Measurements from ENCODE around the gene FGF14.

FGF14 gene

DNA sequence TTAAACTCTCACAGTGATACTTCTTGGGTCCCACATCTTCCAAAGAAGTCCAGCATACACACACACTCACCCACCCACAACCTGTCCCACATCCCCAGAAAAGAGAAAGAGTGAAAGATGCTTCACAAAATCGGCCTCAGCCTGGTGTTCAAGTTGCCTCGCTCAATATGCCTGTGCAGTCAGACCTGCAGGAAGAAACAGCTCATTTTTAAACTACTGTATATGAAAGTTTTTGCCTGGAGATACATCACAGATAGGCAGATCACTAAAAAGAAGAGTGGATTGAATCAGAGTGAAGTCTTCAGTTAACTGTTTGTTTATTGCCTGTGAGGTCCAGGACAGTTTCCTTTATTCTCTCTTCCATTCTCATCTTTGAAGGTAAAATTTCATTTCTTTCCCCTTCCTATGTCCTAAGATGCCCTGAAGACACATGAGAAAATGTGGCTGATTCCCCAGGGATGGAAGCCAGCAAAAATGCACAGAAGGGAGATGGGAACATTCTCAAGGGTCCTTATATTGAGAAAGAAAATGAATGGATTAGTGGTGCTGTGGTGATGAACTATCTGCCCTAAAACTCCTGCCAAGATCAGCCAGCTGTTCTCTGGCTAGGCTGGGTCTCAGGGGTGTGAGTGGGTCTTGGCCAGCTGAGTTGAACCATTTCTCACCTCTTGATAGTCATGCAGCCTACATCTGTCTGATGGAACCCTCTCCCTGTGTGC is 690.4 kb downstream of the FGF14 start:
- no CpG with 5 or more reads among the region's 2 CpGs for WGBS (ENCODE audit: extremely low coverage, insufficient coverage, insufficient read length)
- Histone ChIP-seq H3K4ac (ENCODE audit: low read depth, low read length) (no peak overlapping the region), H2AK5ac (ENCODE audit: low read length) (no peak overlapping the region), H3K36me3 (ENCODE audit: control insufficient read depth in 1 of 2, insufficient read depth in 2 of 2, low read length in 2 of 2) (no peaks in the 10 kb centered on the region), H4K91ac (ENCODE audit: low read depth, low read length) (no peak overlapping the region), H3K9me3 (ENCODE audit: insufficient read depth, low read depth, low read length) (no peaks in the 10 kb centered on the region), H3K18ac (ENCODE audit: low read length) (no peak overlapping the region), H3K23ac (ENCODE audit: low read length) (no peak overlapping the region), H2BK5ac (ENCODE audit: low read depth, low read length, poor library complexity) (no peak overlapping the region), H2BK120ac (ENCODE audit: insufficient read depth, low read length, poor library complexity) (no peak overlapping the region), H4K12ac (ENCODE audit: low read depth, low read length) (no peak overlapping the region), H3K4me2 (ENCODE audit: low read length) (no peak overlapping the region), H3K4me3 (ENCODE audit: low read depth, low read length) (no peak overlapping the region), H3K27ac (ENCODE audit: low read depth, low read length) (no peak overlapping the region), H2AFZ (ENCODE audit: insufficient read depth, low read length, poor library complexity) (no peak overlapping the region), H2BK12ac (ENCODE audit: low read length) (no peak overlapping the region), H4K8ac (ENCODE audit: low read depth, low read length) (no peak overlapping the region), H3K9ac (ENCODE audit: low read length) (no peak overlapping the region), H3K79me1 (ENCODE audit: low read length) (no peaks in the 10 kb centered on the region), H3K14ac (ENCODE audit: low read length) (no peak overlapping the region), H3K4me1 (ENCODE audit: control insufficient read depth in 1 of 2, insufficient read depth in 2 of 2, low read length in 2 of 2) (no peaks in the 10 kb centered on the region), H3K27me3 (ENCODE audit: insufficient read depth, low read length) (no peaks in the 10 kb centered on the region), H3K79me2 (ENCODE audit: control insufficient read depth, insufficient read depth, low read length, poor library complexity) (no peaks in the 10 kb centered on the region)
- DNase-seq: no peak

DNA sequence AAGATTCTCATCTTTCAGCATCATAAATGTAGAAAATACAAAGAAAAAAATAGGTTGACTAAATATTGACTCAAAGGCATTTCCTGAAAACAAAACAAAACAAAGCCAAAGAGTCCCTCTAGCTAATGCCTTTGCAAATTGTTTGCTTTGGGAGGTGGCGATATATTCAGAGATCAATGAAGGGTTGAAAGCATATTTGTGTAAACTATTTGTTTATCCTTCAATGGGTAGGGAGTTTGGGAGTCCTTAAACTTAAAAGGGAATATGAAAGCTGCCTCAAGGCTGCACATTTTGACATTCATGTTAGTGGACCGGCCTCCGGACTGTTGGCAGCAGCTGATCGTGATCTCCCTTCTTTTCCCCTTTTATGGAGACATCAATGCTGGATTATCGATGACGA is 691.9 kb downstream of the FGF14 start:
- Histone ChIP-seq H2BK5ac (ENCODE audit: low read depth, low read length, poor library complexity) (no peak overlapping the region), H4K12ac (ENCODE audit: low read depth, low read length) (no peak overlapping the region), H4K8ac (ENCODE audit: low read depth, low read length) (no peak overlapping the region), H3K27me3 (ENCODE audit: insufficient read depth, low read length) (no peaks in the 10 kb centered on the region), H3K4me1 (ENCODE audit: control insufficient read depth in 1 of 2, insufficient read depth in 2 of 2, low read length in 2 of 2) (no peaks in the 10 kb centered on the region), H3K79me1 (ENCODE audit: low read length) (no peaks in the 10 kb centered on the region), H3K23ac (ENCODE audit: low read length) (no peak overlapping the region), H3K14ac (ENCODE audit: low read length) (no peak overlapping the region), H4K91ac (ENCODE audit: low read depth, low read length) (no peak overlapping the region), H2AFZ (ENCODE audit: insufficient read depth, low read length, poor library complexity) (no peak overlapping the region), H2BK120ac (ENCODE audit: insufficient read depth, low read length, poor library complexity) (no peak overlapping the region), H3K27ac (ENCODE audit: low read depth, low read length) (no peak overlapping the region), H3K79me2 (ENCODE audit: control insufficient read depth, insufficient read depth, low read length, poor library complexity) (no peaks in the 10 kb centered on the region), H3K36me3 (ENCODE audit: control insufficient read depth in 1 of 2, insufficient read depth in 2 of 2, low read length in 2 of 2) (no peaks in the 10 kb centered on the region), H3K4me2 (ENCODE audit: low read length) (no peak overlapping the region), H3K9ac (ENCODE audit: low read length) (no peak overlapping the region), H2BK12ac (ENCODE audit: low read length) (no peak overlapping the region), H3K18ac (ENCODE audit: low read length) (no peak overlapping the region), H3K4me3 (ENCODE audit: low read depth, low read length) (no peak overlapping the region), H3K4ac (ENCODE audit: low read depth, low read length) (no peak overlapping the region), H2AK5ac (ENCODE audit: low read length) (no peak overlapping the region), H3K9me3 (ENCODE audit: insufficient read depth, low read depth, low read length) (no peaks in the 10 kb centered on the region)
- WGBS (ENCODE audit: extremely low coverage, insufficient coverage, insufficient read length): no CpG with 5 or more reads among the region's 6 CpGs
- DNase-seq: no peak

DNA sequence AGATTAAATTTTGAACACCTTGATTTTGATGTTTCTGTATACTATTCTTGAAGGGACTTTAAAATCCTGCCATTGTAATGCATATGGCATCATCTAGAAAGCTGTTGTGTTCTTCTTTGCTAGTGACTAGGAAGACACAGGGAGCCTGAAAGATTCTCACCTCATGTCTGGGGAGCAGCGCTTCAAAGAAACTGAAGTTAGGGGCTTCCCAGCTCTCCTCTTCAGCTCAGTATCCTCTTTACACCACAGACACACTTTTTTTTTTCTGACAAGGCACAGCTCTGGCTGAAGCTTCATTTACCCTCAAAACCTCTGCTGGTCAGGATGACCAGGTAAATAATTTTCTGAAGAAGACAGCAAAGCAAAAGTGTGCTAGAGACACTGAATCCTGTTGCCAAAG is 693.7 kb downstream of the FGF14 start:
- Histone ChIP-seq H2BK5ac (ENCODE audit: low read depth, low read length, poor library complexity) (no peak overlapping the region), H3K27ac (ENCODE audit: low read depth, low read length) (no peak overlapping the region), H3K4me3 (ENCODE audit: low read depth, low read length) (no peak overlapping the region), H4K12ac (ENCODE audit: low read depth, low read length) (no peak overlapping the region), H2AFZ (ENCODE audit: insufficient read depth, low read length, poor library complexity) (no peak overlapping the region), H3K23ac (ENCODE audit: low read length) (no peak overlapping the region), H3K4me1 (ENCODE audit: control insufficient read depth in 1 of 2, insufficient read depth in 2 of 2, low read length in 2 of 2) (no peaks in the 10 kb centered on the region), H3K36me3 (ENCODE audit: control insufficient read depth in 1 of 2, insufficient read depth in 2 of 2, low read length in 2 of 2) (no peaks in the 10 kb centered on the region), H4K8ac (ENCODE audit: low read depth, low read length) (no peak overlapping the region), H2BK12ac (ENCODE audit: low read length) (no peak overlapping the region), H3K14ac (ENCODE audit: low read length) (no peak overlapping the region), H3K79me2 (ENCODE audit: control insufficient read depth, insufficient read depth, low read length, poor library complexity) (no peaks in the 10 kb centered on the region), H3K4me2 (ENCODE audit: low read length) (no peak overlapping the region), H3K4ac (ENCODE audit: low read depth, low read length) (no peak overlapping the region), H3K18ac (ENCODE audit: low read length) (no peak overlapping the region), H4K91ac (ENCODE audit: low read depth, low read length) (no peak overlapping the region), H3K9ac (ENCODE audit: low read length) (no peak overlapping the region), H2BK120ac (ENCODE audit: insufficient read depth, low read length, poor library complexity) (no peak overlapping the region), H2AK5ac (ENCODE audit: low read length) (no peak overlapping the region), H3K27me3 (ENCODE audit: insufficient read depth, low read length) (no peaks in the 10 kb centered on the region), H3K9me3 (ENCODE audit: insufficient read depth, low read depth, low read length) (no peaks in the 10 kb centered on the region), H3K79me1 (ENCODE audit: low read length) (no peaks in the 10 kb centered on the region)
- no peak for DNase-seq
- no CpG with 5 or more reads among the region's 1 CpG for WGBS (ENCODE audit: extremely low coverage, insufficient coverage, insufficient read length)

DNA sequence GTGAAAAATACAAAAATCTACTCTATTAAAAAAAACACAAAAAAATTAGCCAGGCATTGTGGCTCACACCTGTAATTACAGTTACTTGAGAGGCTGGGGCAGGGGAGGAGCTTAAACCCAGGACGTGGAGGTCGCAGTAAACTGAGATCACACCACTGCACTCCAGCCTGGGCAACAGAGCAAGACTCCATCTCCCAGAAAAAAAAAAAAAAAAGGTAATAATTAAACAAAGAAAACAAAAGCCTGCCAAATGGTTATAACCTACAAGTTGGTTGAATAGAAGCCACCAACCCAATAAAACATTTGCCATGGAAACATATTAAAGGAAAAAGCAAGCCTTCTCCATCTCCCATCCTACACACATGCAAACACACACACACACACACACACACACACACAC is 694.2 kb downstream of the FGF14 start:
- no peaks in the 10 kb centered on the region for H3K9me3 ChIP-seq (ENCODE audit: insufficient read depth, low read depth, low read length)
- WGBS (ENCODE audit: extremely low coverage, insufficient coverage, insufficient read length): no CpG with 5 or more reads among the region's 2 CpGs
- H2BK12ac ChIP-seq (ENCODE audit: low read length): no peak overlapping the region
- no peak overlapping the region for H3K4ac ChIP-seq (ENCODE audit: low read depth, low read length)
- no peak overlapping the region for H2BK5ac ChIP-seq (ENCODE audit: low read depth, low read length, poor library complexity)
- H3K23ac ChIP-seq (ENCODE audit: low read length): no peak overlapping the region
- no peak overlapping the region for H3K4me2 ChIP-seq (ENCODE audit: low read length)
- no peak overlapping the region for H3K14ac ChIP-seq (ENCODE audit: low read length)
- no peak overlapping the region for H3K18ac ChIP-seq (ENCODE audit: low read length)
- no peak overlapping the region for H3K9ac ChIP-seq (ENCODE audit: low read length)
- H3K27me3 ChIP-seq (ENCODE audit: insufficient read depth, low read length): no peaks in the 10 kb centered on the region
- no peak overlapping the region for H2AFZ ChIP-seq (ENCODE audit: insufficient read depth, low read length, poor library complexity)
- no peaks in the 10 kb centered on the region for H3K4me1 ChIP-seq (ENCODE audit: control insufficient read depth in 1 of 2, insufficient read depth in 2 of 2, low read length in 2 of 2)
- no peak overlapping the region for H4K12ac ChIP-seq (ENCODE audit: low read depth, low read length)
- H3K4me3 ChIP-seq (ENCODE audit: low read depth, low read length): no peak overlapping the region
- DNase-seq: no peak
- no peaks in the 10 kb centered on the region for H3K79me2 ChIP-seq (ENCODE audit: control insufficient read depth, insufficient read depth, low read length, poor library complexity)
- no peak overlapping the region for H4K91ac ChIP-seq (ENCODE audit: low read depth, low read length)
- no peak overlapping the region for H2AK5ac ChIP-seq (ENCODE audit: low read length)
- H3K36me3 ChIP-seq (ENCODE audit: control insufficient read depth in 1 of 2, insufficient read depth in 2 of 2, low read length in 2 of 2): no peaks in the 10 kb centered on the region
- no peak overlapping the region for H4K8ac ChIP-seq (ENCODE audit: low read depth, low read length)
- H3K27ac ChIP-seq (ENCODE audit: low read depth, low read length): no peak overlapping the region
- H2BK120ac ChIP-seq (ENCODE audit: insufficient read depth, low read length, poor library complexity): no peak overlapping the region
- no peaks in the 10 kb centered on the region for H3K79me1 ChIP-seq (ENCODE audit: low read length)
